ELF-1 (cell line): ENCODE measurements around the gene DCTN4.
"Not testable (repeated sequence)": the region's sequence is repeated elsewhere in the genome, so short reads cannot be mapped to it uniquely, and the experiment has no call there.

ENCODE experiments used
- DNase-seq: peaks from one replicate; pipeline ENCODE4 v3.0.0-alpha.2; 2016; ENCODE audit warnings: low read depth, low spot score

Gene DCTN4

GRCh38 chr5:150778517-150779396, 19.9 kb upstream of the DCTN4 start, which contains the start of gene SMIM3:
Gene SMIM3, plus strand, starts transcription at chr5:150778757. Its CDS starts 16,684 bp downstream, at chr5:150795441.
- peak; percentile 87 for DNase-seq

- DNase-seq = no peak
These were observed 19.3 kb upstream of the DCTN4 start for GRCh38 chr5:150778088-150778516.

GRCh38 chr5:150777685-150778084, 18.9 kb upstream of the DCTN4 start:
- no peak for DNase-seq

- DNase-seq = no peak
These were observed 15.3 kb upstream of the DCTN4 start for GRCh38 chr5:150774145-150774544.

- DNase-seq = no peak
These were observed 12.4 kb upstream of the DCTN4 start for GRCh38 chr5:150771034-150771795.

- no peak for DNase-seq
These were observed 7.4 kb upstream of the DCTN4 start for GRCh38 chr5:150766251-150766650.

GRCh38 chr5:150765799-150766169, 7.0 kb upstream of the DCTN4 start:
- DNase-seq = no peak

GRCh38 chr5:150765011-150765798, 6.4 kb upstream of the DCTN4 start:
- no peak for DNase-seq

GRCh38 chr5:150764530-150764929, 5.7 kb upstream of the DCTN4 start:
- no peak for DNase-seq

GRCh38 chr5:150763023-150763769, 4.4 kb upstream of the DCTN4 start:
- DNase-seq = no peak

GRCh38 chr5:150762211-150762610, 3.4 kb upstream of the DCTN4 start:
- no peak for DNase-seq

GRCh38 chr5:150759334-150759583, 442 bp upstream of the DCTN4 start:
- DNase-seq = no peak

- no peak for DNase-seq
These were observed 650 bp downstream of the DCTN4 start for GRCh38 chr5:150758203-150758530.

GRCh38 chr5:150757087-150757649, 1.6 kb downstream of the DCTN4 start:
- no peak for DNase-seq

- DNase-seq = no peak
These were observed 5.0 kb downstream of the DCTN4 start for GRCh38 chr5:150753863-150754262.

- DNase-seq = no peak
These were observed 5.4 kb downstream of the DCTN4 start for GRCh38 chr5:150753463-150753862.

GRCh38 chr5:150751096-150751891, 7.5 kb downstream of the DCTN4 start:
- no peak for DNase-seq

GRCh38 chr5:150750469-150750868, 8.3 kb downstream of the DCTN4 start:
- no peak for DNase-seq

- not testable (repeated sequence) for DNase-seq
These were observed 15.7 kb downstream of the DCTN4 start for GRCh38 chr5:150743142-150743488.

GRCh38 chr5:150742455-150743141, 16.2 kb downstream of the DCTN4 start:
- not testable (repeated sequence) for DNase-seq
